NCI-H1694 (cell line): ENCODE results near the gene IFTAP.
"Not testable (repeated sequence)": the region's sequence is repeated elsewhere in the genome, so short reads cannot be mapped to it uniquely, and the experiment has no call there.

Source experiments
- DNase-seq: peaks from one replicate; lab custom pipeline; 2025; lab: John Stamatoyannopoulos, UW

The IFTAP gene

GRCh38 chr11:36638556-36638955 is 44.3 kb downstream of the IFTAP start:
- no peak for DNase-seq

- DNase-seq = no peak
Observed at GRCh38 chr11:36657610-36658267, 63.4 kb downstream of the IFTAP start.

GRCh38 chr11:36661359-36661758 is 67.1 kb downstream of the IFTAP start:
- DNase-seq = not testable (repeated sequence)

GRCh38 chr11:36672815-36673450 is 78.6 kb downstream of the IFTAP start:
- DNase-seq = peak; percentile 15

- not testable (repeated sequence) for DNase-seq
Observed at GRCh38 chr11:36679547-36679946, 85.2 kb downstream of the IFTAP start.

- no peak for DNase-seq
Observed at GRCh38 chr11:36683818-36684217, 89.5 kb downstream of the IFTAP start.

- DNase-seq = no peak
Observed at GRCh38 chr11:36684840-36685801, 90.8 kb downstream of the IFTAP start.

- DNase-seq = no peak
Observed at GRCh38 chr11:36688132-36688531, 93.8 kb downstream of the IFTAP start.

- no peak for DNase-seq
Observed at GRCh38 chr11:36688571-36689291, 94.4 kb downstream of the IFTAP start.

- no peak for DNase-seq
Observed at GRCh38 chr11:36689442-36689841, 95.1 kb downstream of the IFTAP start.

GRCh38 chr11:36692704-36693103 is 98.4 kb downstream of the IFTAP start:
- no peak for DNase-seq

GRCh38 chr11:36693139-36693843 is 99.0 kb downstream of the IFTAP start:
- no peak for DNase-seq

GRCh38 chr11:36695111-36695510 is 100.8 kb downstream of the IFTAP start:
- DNase-seq = no peak

GRCh38 chr11:36695571-36695970 is 101.3 kb downstream of the IFTAP start:
- no peak for DNase-seq

- DNase-seq = no peak
Observed at GRCh38 chr11:36696550-36696949, 102.2 kb downstream of the IFTAP start.

GRCh38 chr11:36699271-36699670 is 105.0 kb downstream of the IFTAP start:
- DNase-seq = no peak

- DNase-seq = no peak
Observed at GRCh38 chr11:36700246-36700645, 105.9 kb downstream of the IFTAP start.

- DNase-seq = peak; percentile 10
Observed at GRCh38 chr11:36702330-36703054, 108.2 kb downstream of the IFTAP start.

- DNase-seq = no peak
Observed at GRCh38 chr11:36703055-36703404, 108.7 kb downstream of the IFTAP start.
